Heart left ventricle (tissue), 16 donors: ENCODE results near the gene POLD1. TPM values are rescaled to one million over a fixed set of nuclear protein-coding genes. Genes with fewer than 3 reads are reported as not detected.
"Not testable (repeated sequence)": the region's sequence is repeated elsewhere in the genome, so short reads cannot be mapped to it uniquely, and the experiment has no call there.

Source experiments
- ATAC-seq, 4 donors: fragments of 200-7000 bp; cut with Tn5 transposase; one replicate each; pipeline ENCODE4 v1.9.1; 2020 to 2022; ENCODE audit warnings: moderate library complexity in 4 of 4, mild to moderate bottlenecking in 3 of 4, moderate number of reproducible peaks in 1 of 4
- DNase-seq, 5 donors: peaks; one replicate each; pipeline ENCODE4 v3.0.0-alpha.2; 2020
- H3K27ac ChIP-seq, 12 donors: fragments of 200-600 bp; sonication (generic) in 4 of 12; one replicate each; pipeline versions ENCODE4 v1.5.0 to v1.8.0; 2016 to 2022; ENCODE audit warnings: mild to moderate bottlenecking in 2 of 12
- H3K27me3 ChIP-seq, 9 donors: fragments of 200-600 bp; sonication (generic) in 2 of 9; one replicate each; pipeline versions ENCODE4 v1.5.1 to v1.8.0; 2016 to 2022; ENCODE audit warnings: mild to moderate bottlenecking in 3 of 9
- H3K36me3 ChIP-seq, 9 donors: fragments of 200-600 bp; sonication (generic) in 2 of 9; one replicate each; pipeline versions ENCODE4 v1.5.0 to v1.8.0; 2018 to 2022; ENCODE audit warnings: mild to moderate bottlenecking in 2 of 9
- H3K4me1 ChIP-seq, 12 donors: fragments of 200-600 bp; sonication (generic) in 4 of 12; one replicate each; pipeline versions ENCODE4 v1.5.0 to v1.8.0; 2016 to 2022; ENCODE audit warnings: mild to moderate bottlenecking in 3 of 12
- H3K4me3 ChIP-seq, 12 donors: fragments of 200-600 bp; sonication (generic) in 4 of 12; one replicate each; pipeline versions ENCODE4 v1.5.0 to v1.8.0; 2017 to 2022; ENCODE audit warnings: mild to moderate bottlenecking in 9 of 12, moderate library complexity in 4 of 12
- H3K9me3 ChIP-seq, 12 donors: fragments of 200-600 bp; sonication (generic) in 4 of 12; one replicate each; pipeline versions ENCODE4 v1.5.0 to v1.8.0; 2016 to 2022; ENCODE audit warnings: mild to moderate bottlenecking in 1 of 12
- CTCF ChIP-seq, 12 donors: fragments of 200-600 bp; sonication (generic) in 4 of 12; IDR thresholded peaks; one replicate each; pipeline versions ENCODE4 v1.5.0 to v1.8.0; 2018 to 2022; ENCODE audit warnings: antibody characterized with exemption in 12 of 12, mild to moderate bottlenecking in 5 of 12
- POLR2A ChIP-seq, 2 donors: fragments of 450-650 bp; IDR thresholded peaks; one replicate each; pipeline ENCODE4 v1.6.1; 2017; ENCODE audit warnings: antibody characterized with exemption in 2 of 2, mild to moderate bottlenecking in 2 of 2, moderate library complexity in 2 of 2
- WGBS, 4 donors: extraction: QIAGEN DNeasy Blood & Tissue Kit in 2 of 4; methylation state at CpG; one replicate each; pipeline versions ENCODE4 v1.1.5 to v1.1.7; 2013 to 2018; 5-methylcytosine and 5-hydroxymethylcytosine counted together
- intact Hi-C, 10 donors: fragments of 100-400 bp; cut with DNase I; formaldehyde crosslinking; loops; one replicate each; pipeline versions ENCODE4 v1.11.1 to v1.14.2; 2022
- polyA plus RNA-seq, 2 donors: library from polyadenylated mRNA; stranded (reverse); fragments of 200-250 nt; gene quantifications; one replicate each; pipeline ENCODE4 v1.2.3, GENCODE V29; 2013
- total RNA-seq, 9 donors: library from RNA; depleted of rRNA in 2 of 9; stranded (reverse); fragments of >200 nt in 2 of 9; fragmentation: NEBNext Ultra II Directional in 3 of 9; extraction: Animal tissue kit (Norgen Biotek cat#: 25700) in 3 of 9; gene quantifications; one replicate each; pipeline versions ENCODE4 v1.1.0 to v1.2.4, GENCODE V29; 2016 to 2023
- donor health status: ischemic (EF 13 %, LVEDD 7.1; RV severe dilation, severe dysfunction).
- donor health status: healthy with polysubstance abuse.
- donor health status: DM: no; HTN: yes; CAD: no.
- donor health status: DM: no; HTN: no; CAD: no.
- donor health status: ischemic (EF 25% LVEDD 6.9; RV normal size, moderate dysfunction).
- donor health status: ischemic (EF 25% LVEDD 5.7; RV mildly dilated, moderate dysfunction).
- donor health status: healthy.
- donor health status: DM: yes; HTN: yes; CAD: no.
- donor health status: ischemic (EF 35%, LVEDD 5.7; RV mildly dilated, moderate dysfunction).
- donor health status: nonischemic (EF 11% LVEDD 7.7; RV severe dilation, severe dysfunction).
- donor health status: DM: yes; HTN: yes; CAD: no.
- donor health status: PGD.
- donor health status: ischemic (EF 29% LVEDD 5.4; RV normal size, mild dysfunction).
- donor health status: nonischemic (EF 23%, LVEDD 6.1; RV moderate dilation, normal function).

The POLD1 gene
- total and polyA plus RNA-seq, 11 donors = 6.1 to 18.0 (median 9.6) TPM

GRCh38 chr19:50341091-50341564 is 43.0 kb upstream of the POLD1 start:
- intact Hi-C loops = no loop called here

GRCh38 chr19:50344661-50345318 is 39.4 kb upstream of the POLD1 start:
- no peak for TF ChIP-seq POLR2A (IDR thresholded peaks at IDR 0.05)
- no peak for TF ChIP-seq CTCF (IDR thresholded peaks at IDR 0.05)
- Histone ChIP-seq H3K4me1 (peaks cover 0 to 28% (median 0%) of the 10 kb centered on the region in 12 donors), H3K27ac (peak overlapping the region in 1 of 12 donors; percentile 15), H3K36me3 (no peaks in the 10 kb centered on the region), H3K27me3 (no peaks in the 10 kb centered on the region), H3K4me3 (peak overlapping the region in 2 of 12 donors; percentile 1 to 23), H3K9me3 (peaks cover 0 to 19% (median 4%) of the 10 kb centered on the region in 12 donors)
- ATAC-seq (no peak), DNase-seq (no peak)
- 73 to 80% (median 75%) methylated on average over 8 of the region's 8 CpGs for WGBS, 4 donors
- intact Hi-C loops = no loop called here

More at GRCh38 chr19:50341091-50341564, 43.0 kb upstream of the POLD1 start:
- Histone ChIP-seq H3K4me3 (no peak overlapping the region), H3K36me3 (no peaks in the 10 kb centered on the region), H3K27ac (no peak overlapping the region), H3K9me3 (peaks cover 0 to 19% (median 4%) of the 10 kb centered on the region in 12 donors), H3K4me1 (peaks cover 0 to 28% (median 0%) of the 10 kb centered on the region in 12 donors), H3K27me3 (no peaks in the 10 kb centered on the region)
- TF ChIP-seq CTCF (IDR thresholded peaks at IDR 0.05) (no peak), POLR2A (IDR thresholded peaks at IDR 0.05) (no peak)
- 85 to 93% (median 91%) methylated on average over 3 of the region's 3 CpGs for WGBS, 4 donors
- DNase-seq = no peak
- peak in 1 of 4 donors; percentile 47 for ATAC-seq

GRCh38 chr19:50347089-50347581 is 37.0 kb upstream of the POLD1 start:
- H3K4me1 ChIP-seq, H3K4me3 ChIP-seq, DNase-seq, intact Hi-C loops, H3K36me3 ChIP-seq, H3K27me3 ChIP-seq, H3K27ac ChIP-seq, ATAC-seq: not testable (repeated sequence)
- peaks cover 0 to 15% (median 3%) of the 10 kb centered on the region in 12 donors for H3K9me3 ChIP-seq
- WGBS, 4 donors = 76 to 89% (median 79%) methylated on average over 8 of the region's 8 CpGs

GRCh38 chr19:50349277-50350057 is 34.7 kb upstream of the POLD1 start:
- Histone ChIP-seq H3K27ac (peak overlapping the region in 1 of 12 donors; percentile 5), H3K4me1 (no peaks in the 10 kb centered on the region), H3K36me3 (no peaks in the 10 kb centered on the region), H3K9me3 (peaks cover 0 to 12% (median 3%) of the 10 kb centered on the region in 12 donors), H3K27me3 (no peaks in the 10 kb centered on the region), H3K4me3 (no peak overlapping the region)
- intact Hi-C loops = loop anchor here in 1 of 10 donors (10.0 kb wide), 1 partner anchor 575 kb away; no protein-coding TSS in a partner anchor
- DNase-seq (no peak), ATAC-seq (no peak)
- TF ChIP-seq POLR2A (IDR thresholded peaks at IDR 0.05) (no peak), CTCF (IDR thresholded peaks at IDR 0.05) (no peak)
- WGBS, 4 donors = 57 to 70% (median 64%) methylated on average over 20 to 22 of the region's 22 CpGs
